Fibroblast of villous mesenchyme (primary cell): ENCODE data around the gene PPP2R3C. TPM values are rescaled to one million over a fixed set of nuclear protein-coding genes. Genes with fewer than 3 reads are reported as not detected.
"Not testable (repeated sequence)": the region's sequence is repeated elsewhere in the genome, so short reads cannot be mapped to it uniquely, and the experiment has no call there.

Experiments used
- DNase-seq: peaks from one replicate; pipeline ENCODE4 v3.0.0-alpha.2; 2010; ENCODE audit warnings: low read depth
- H3K4me3 ChIP-seq: 2 replicates; pipeline ENCODE4 v1.5.1; 2011; ENCODE audit warnings: low read depth, mild to moderate bottlenecking, low read length
- CTCF ChIP-seq: IDR thresholded peaks from 2 replicates; pipeline ENCODE4 v1.5.1; 2012; ENCODE audit warnings: low read depth, mild to moderate bottlenecking, low read length; ENCODE audit not compliant: insufficient read depth
- total RNA-seq: library from RNA; depleted of rRNA; stranded (reverse); fragments of >200 nt; gene quantifications from 2 replicates; pipeline ENCODE4 v1.2.3, GENCODE V29; 2012

PPP2R3C gene
- total RNA-seq, 1 donor = 39.7 TPM

GRCh38 chr14:35068238-35069012 is 53.4 kb downstream of the PPP2R3C start:
- DNase-seq = no peak
- no peak for TF ChIP-seq CTCF
- no peak overlapping the region for H3K4me3 ChIP-seq

- DNase-seq, H3K4me3 ChIP-seq: not testable (repeated sequence)
These were observed 56.1 kb downstream of the PPP2R3C start for GRCh38 chr14:35065731-35066130.

GRCh38 chr14:35061113-35061791 is 60.5 kb downstream of the PPP2R3C start:
- not testable (repeated sequence) for H3K4me3 ChIP-seq
- DNase-seq = peak; percentile 61

GRCh38 chr14:35052637-35053036 is 69.2 kb downstream of the PPP2R3C start:
- peak; percentile 71 for DNase-seq
- H3K4me3 ChIP-seq = no peak overlapping the region
- no peak for TF ChIP-seq CTCF

- peak; percentile 93 for DNase-seq
These were observed 70.0 kb downstream of the PPP2R3C start for GRCh38 chr14:35051796-35052195.

GRCh38 chr14:35050652-35051051 is 71.1 kb downstream of the PPP2R3C start:
- no peak overlapping the region for H3K4me3 ChIP-seq
- no peak for TF ChIP-seq CTCF
- peak; percentile 72 for DNase-seq

More at GRCh38 chr14:35051796-35052195, 70.0 kb downstream of the PPP2R3C start:
- no peak overlapping the region for H3K4me3 ChIP-seq
- no peak for TF ChIP-seq CTCF

- DNase-seq = no peak
- no peak for TF ChIP-seq CTCF
- H3K4me3 ChIP-seq = peak overlapping the region; percentile 96
These were observed 73.7 kb downstream of the PPP2R3C start for GRCh38 chr14:35047976-35048513.
